ENCODE results near the gene AKAP6. TPM values are rescaled to one million over a fixed set of nuclear protein-coding genes. Genes with fewer than 3 reads are reported as not detected.

The AKAP6 gene
- total RNA-seq, 1 experiment from 2014 or later: 2.3 TPM

GRCh38 chr14:32588448-32589320 is 259.6 kb downstream of the AKAP6 start:
- DNase-seq (ENCODE audit: low spot score): no peak
- in situ Hi-C loops (cut with HindIII; ENCODE audit: low sequenced_read_pairs): no loop called here

GRCh38 chr14:32590157-32590556 is 261.1 kb downstream of the AKAP6 start:
- DNase-seq (ENCODE audit: low spot score): no peak
- in situ Hi-C loops (cut with HindIII; ENCODE audit: low sequenced_read_pairs): no loop called here

GRCh38 chr14:32593290-32593942 is 264.3 kb downstream of the AKAP6 start:
- in situ Hi-C loops (cut with HindIII; ENCODE audit: low sequenced_read_pairs): no loop called here
- DNase-seq (ENCODE audit: low spot score): no peak

- no peak for DNase-seq (ENCODE audit: low spot score)
- in situ Hi-C loops (cut with HindIII; ENCODE audit: low sequenced_read_pairs): no loop called here
These were observed 265.7 kb downstream of the AKAP6 start for GRCh38 chr14:32594766-32595165.

- in situ Hi-C loops (cut with HindIII; ENCODE audit: low sequenced_read_pairs): no loop called here
These were observed 266.4 kb downstream of the AKAP6 start for GRCh38 chr14:32595497-32595896.

GRCh38 chr14:32596390-32596789 is 267.3 kb downstream of the AKAP6 start:
- DNase-seq (ENCODE audit: low spot score): no peak
- in situ Hi-C loops (cut with HindIII; ENCODE audit: low sequenced_read_pairs): no loop called here

More at GRCh38 chr14:32595497-32595896, 266.4 kb downstream of the AKAP6 start:
- DNase-seq (ENCODE audit: low spot score): no peak

- no peak for DNase-seq (ENCODE audit: low spot score)
- in situ Hi-C loops (cut with HindIII; ENCODE audit: low sequenced_read_pairs): no loop called here
These were observed 268.7 kb downstream of the AKAP6 start for GRCh38 chr14:32597771-32598170.

- in situ Hi-C loops (cut with HindIII; ENCODE audit: low sequenced_read_pairs): no loop called here
These were observed 272.0 kb downstream of the AKAP6 start for GRCh38 chr14:32601069-32601468.

GRCh38 chr14:32601906-32602305 is 272.8 kb downstream of the AKAP6 start:
- in situ Hi-C loops (cut with HindIII; ENCODE audit: low sequenced_read_pairs): no loop called here

More at GRCh38 chr14:32601069-32601468, 272.0 kb downstream of the AKAP6 start:
- no peak for DNase-seq (ENCODE audit: low spot score)

GRCh38 chr14:32602699-32603098 is 273.6 kb downstream of the AKAP6 start:
- no peak for DNase-seq (ENCODE audit: low spot score)
- in situ Hi-C loops (cut with HindIII; ENCODE audit: low sequenced_read_pairs): no loop called here

More at GRCh38 chr14:32601906-32602305, 272.8 kb downstream of the AKAP6 start:
- DNase-seq (ENCODE audit: low spot score): no peak

GRCh38 chr14:32603992-32604565 is 275.0 kb downstream of the AKAP6 start:
- in situ Hi-C loops (cut with HindIII; ENCODE audit: low sequenced_read_pairs): no loop called here
- no peak for DNase-seq (ENCODE audit: low spot score)

GRCh38 chr14:32606301-32606700 is 277.2 kb downstream of the AKAP6 start:
- in situ Hi-C loops (cut with HindIII; ENCODE audit: low sequenced_read_pairs): no loop called here

GRCh38 chr14:32607399-32607798 is 278.3 kb downstream of the AKAP6 start:
- in situ Hi-C loops (cut with HindIII; ENCODE audit: low sequenced_read_pairs): no loop called here
- no peak for DNase-seq (ENCODE audit: low spot score)

More at GRCh38 chr14:32606301-32606700, 277.2 kb downstream of the AKAP6 start:
- no peak for DNase-seq (ENCODE audit: low spot score)

- in situ Hi-C loops (cut with HindIII; ENCODE audit: low sequenced_read_pairs): no loop called here
- no peak for DNase-seq (ENCODE audit: low spot score)
These were observed 279.8 kb downstream of the AKAP6 start for GRCh38 chr14:32608857-32609256.

- in situ Hi-C loops (cut with HindIII; ENCODE audit: low sequenced_read_pairs): no loop called here
These were observed 280.3 kb downstream of the AKAP6 start for GRCh38 chr14:32609388-32609787.

GRCh38 chr14:32611752-32612151 is 282.7 kb downstream of the AKAP6 start:
- DNase-seq (ENCODE audit: low spot score): no peak
- in situ Hi-C loops (cut with HindIII; ENCODE audit: low sequenced_read_pairs): no loop called here

More at GRCh38 chr14:32609388-32609787, 280.3 kb downstream of the AKAP6 start:
- no peak for DNase-seq (ENCODE audit: low spot score)

- DNase-seq (ENCODE audit: low spot score): no peak
- in situ Hi-C loops (cut with HindIII; ENCODE audit: low sequenced_read_pairs): no loop called here
These were observed 289.9 kb downstream of the AKAP6 start for GRCh38 chr14:32618991-32619390.

- in situ Hi-C loops (cut with HindIII; ENCODE audit: low sequenced_read_pairs): no loop called here
- DNase-seq (ENCODE audit: low spot score): no peak
These were observed 291.2 kb downstream of the AKAP6 start for GRCh38 chr14:32620303-32620702.

GRCh38 chr14:32620724-32621123 is 291.6 kb downstream of the AKAP6 start:
- in situ Hi-C loops (cut with HindIII; ENCODE audit: low sequenced_read_pairs): no loop called here
- no peak for DNase-seq (ENCODE audit: low spot score)

GRCh38 chr14:32621585-32621984 is 292.5 kb downstream of the AKAP6 start:
- no peak for DNase-seq (ENCODE audit: low spot score)
- in situ Hi-C loops (cut with HindIII; ENCODE audit: low sequenced_read_pairs): no loop called here

All from G401 (cell line).